Glomerular visceral epithelial cell (primary cell): ENCODE data around the gene SEL1L.
A peak's percentile ranks its signal among the peaks of the same experiment; 100 is the strongest.
"Not testable (repeated sequence)": the region's sequence is repeated elsewhere in the genome, so short reads cannot be mapped to it uniquely, and the experiment has no call there.

Source experiments
- DNase-seq: peaks from one replicate; pipeline ENCODE4 v3.0.0-alpha.2; 2016; ENCODE audit errors: extremely low spot score

The SEL1L gene

DNA sequence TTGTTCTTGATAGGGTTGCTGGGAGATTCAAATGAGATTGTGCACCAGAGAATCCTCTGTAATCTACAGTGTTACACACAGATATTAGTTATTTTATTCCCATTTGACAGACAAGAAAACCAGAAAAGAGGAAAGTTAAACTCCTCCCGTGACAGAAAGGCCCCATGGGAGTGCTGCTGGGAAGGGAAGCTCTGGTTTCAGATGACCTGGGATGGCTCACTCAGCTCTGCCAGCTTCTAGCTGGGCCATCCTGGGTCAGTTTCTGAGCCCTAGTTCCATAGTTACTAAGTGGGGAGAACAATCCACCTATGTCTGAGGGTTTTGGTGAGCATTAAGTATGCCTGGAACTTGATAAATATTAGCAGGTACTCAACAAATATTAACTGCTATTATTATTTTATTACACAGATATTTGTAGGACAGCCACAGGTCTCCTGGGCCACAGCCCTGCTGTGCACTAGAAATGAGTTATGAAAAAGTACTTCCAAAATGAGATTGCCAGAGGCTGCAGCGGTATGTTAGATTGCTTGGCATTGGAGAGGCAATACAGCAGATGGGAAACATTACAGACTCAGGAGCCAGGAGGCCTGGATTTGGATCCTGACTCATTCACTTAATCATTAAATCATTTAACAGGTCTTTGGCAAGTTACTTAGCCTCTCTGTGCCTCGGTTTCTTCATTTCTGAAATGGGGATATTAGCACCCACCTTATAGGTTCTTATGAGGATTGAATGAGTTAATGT is 86.5 kb downstream of the SEL1L start:
- no peak for DNase-seq

DNA sequence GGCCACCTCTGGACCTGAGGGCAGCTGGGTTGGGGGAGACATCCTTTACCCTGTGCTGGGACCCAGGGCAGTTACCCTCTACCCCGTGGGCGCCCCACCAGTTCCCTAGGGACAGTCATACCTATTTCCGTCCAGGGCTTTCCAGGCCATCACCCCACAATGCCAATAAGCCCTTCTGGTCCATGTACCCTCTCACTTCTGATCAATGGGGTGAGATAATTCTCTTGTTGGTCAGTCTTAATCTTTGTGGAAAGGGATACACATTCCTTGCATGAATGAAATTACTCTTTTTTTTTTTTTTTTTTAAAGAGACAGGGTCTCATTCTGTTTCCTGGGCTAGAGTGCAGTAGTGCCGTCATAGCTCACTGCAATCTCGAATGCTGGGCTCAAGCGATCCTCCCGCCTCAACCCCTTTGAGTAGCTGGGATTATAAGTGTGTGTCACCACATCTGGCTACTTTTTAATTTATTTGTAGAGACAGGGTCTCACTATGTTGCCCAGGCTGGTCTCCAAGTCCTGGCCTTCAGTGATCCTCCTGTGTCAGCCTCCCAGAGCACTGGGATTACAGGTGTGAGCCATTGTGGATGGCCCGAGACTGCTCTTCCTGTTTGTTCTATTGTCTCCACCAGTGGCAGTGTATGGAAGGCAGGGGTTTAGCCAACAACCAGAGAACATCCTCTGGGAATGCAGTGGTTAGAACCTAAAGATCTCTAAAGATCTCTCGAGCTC is 87.2 kb downstream of the SEL1L start:
- DNase-seq, result no peak

DNA sequence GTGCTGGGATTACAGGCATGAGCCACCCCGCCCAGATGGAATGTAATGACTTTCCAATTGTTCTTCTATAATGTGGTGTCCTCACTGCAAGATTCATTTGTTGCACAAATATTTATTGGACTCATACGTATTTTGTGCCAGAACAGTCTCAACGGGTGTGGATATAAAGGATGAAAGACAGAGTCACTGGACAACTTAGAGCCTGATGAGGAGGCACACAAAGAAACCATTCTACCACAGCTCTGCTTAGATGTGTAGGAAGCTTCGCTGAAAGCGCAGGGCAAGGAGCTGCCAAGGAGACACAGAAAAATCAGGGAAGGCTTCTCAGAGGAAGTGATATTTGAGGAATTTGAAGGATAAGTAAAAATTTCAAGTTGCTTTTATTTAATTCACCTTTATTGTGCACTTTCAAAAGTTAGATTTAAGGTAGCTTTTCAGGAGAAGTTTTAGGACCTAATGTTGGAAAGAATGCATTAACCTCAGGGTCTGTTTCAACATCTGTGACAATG is 92.0 kb downstream of the SEL1L start:
- DNase-seq, result no peak

DNA sequence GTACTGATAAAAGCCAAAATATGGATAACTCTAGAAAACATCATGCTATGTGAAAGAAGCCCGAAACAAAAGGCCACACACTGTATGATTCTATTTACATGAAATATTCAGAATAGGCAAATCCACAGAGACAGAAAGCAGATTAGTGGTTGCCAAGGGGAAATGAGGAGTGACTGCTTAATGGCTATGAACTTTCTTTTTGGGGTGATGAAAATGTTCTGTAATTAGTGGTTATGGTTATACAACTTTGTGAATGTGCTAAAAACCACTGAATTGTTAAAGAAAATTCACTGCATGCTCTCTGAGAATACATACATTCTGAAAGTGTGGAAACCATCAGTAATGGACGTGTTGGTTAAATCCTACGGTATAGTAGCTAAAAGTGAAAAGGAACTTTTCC is 93.6 kb downstream of the SEL1L start:
- no peak for DNase-seq

DNA sequence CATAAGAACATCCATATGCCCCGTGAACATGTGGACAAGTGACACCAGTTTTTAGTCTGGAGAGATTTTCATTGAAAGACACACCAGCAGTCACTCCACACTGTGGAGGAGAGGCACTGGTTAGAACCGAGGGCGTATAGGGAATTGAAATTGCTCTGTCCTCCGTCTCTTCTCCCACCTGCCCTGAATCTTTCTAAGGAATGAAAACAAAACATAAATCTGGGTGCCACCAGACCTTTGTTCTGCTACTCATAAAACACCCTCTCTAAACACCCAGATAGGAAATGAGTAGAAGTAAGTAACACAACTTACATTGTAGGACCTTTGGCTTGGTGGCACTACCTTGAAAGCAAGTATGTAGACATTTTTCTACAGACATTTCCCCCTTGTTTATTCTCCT is 96.4 kb downstream of the SEL1L start:
- no peak for DNase-seq

DNA sequence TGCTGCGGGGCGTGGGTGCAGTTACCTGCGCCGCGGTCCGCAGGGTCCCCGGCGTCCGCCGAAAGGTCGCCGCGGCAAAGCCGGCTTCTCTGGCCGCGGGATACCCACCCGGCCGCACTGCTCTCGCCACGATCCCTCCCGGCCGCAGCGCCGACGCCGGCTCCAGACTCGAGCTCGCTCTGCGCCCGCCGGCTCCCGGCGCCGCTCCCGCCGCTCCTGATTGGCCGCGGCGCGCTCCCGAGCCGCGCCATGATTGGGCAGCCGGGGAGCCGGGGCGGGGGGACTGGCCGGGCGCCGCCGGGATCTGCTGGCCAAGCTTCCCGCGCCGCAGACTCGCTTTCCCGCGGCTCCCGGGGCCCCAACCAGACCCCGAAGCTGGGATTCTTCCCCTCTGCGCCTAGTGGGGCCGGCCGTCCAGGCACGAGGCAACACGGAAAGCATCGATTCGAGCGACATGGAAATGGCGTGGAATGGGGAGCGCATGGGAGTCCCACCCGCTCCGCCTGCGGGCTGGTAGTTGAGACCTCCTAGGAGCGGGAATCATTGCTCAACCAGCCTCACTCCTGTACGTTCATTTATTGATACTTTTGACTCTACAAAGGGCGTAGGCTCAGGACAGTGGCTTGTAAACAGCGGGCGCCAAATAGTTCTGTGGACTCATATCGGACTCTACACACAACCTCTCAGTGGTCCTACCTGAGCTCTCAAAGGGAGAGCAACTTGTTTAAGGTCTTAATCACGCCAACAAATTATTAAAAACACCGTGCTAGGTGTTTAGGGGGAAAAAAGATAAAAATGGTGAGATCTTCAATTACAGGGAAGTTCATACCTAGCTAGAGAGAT is 97.1 kb downstream of the SEL1L start:
- DNase-seq, result peak; percentile 60

DNA sequence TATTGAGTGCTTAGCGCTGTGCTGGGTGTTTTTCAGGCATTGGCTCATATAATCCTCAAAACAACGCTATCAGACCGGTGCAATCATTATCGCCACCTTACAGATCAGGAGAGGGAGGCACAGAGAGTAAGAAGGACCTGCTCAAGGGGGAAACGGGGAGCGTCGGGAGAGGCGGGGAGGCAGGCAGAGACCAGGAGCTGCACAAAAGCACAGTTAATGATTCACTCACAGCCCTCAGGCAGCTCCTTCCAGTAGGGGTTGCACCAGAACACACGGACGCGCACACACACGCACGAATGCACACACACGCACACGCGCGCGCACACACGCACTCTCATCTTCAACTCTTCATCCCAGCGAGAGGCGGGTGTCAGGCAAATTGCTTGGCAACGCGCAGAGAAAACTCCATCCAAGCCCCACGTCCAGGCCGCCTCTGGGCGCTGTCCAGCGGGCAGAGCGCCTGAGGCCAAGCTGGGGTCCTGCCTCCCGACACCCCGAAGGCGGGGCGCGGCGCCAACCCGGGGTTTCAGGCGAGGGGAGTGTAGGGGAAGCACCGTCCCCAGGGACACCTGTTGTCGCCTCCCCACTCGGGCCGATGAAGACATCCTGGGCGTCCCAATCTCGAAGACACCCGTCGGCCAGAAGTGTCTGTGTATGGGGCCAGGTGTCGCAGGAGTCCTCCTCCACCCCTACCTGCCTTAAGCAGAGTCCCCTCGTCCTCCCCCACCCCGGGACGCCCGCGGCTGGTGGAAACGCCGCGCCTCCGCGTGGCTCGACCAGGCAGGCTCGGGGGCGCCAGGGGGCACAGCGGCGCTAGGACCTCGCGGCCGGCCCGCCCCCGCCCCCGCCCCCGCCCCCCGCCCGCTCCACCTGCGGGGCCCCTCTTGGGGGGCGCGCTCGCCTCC is 98.0 kb downstream of the SEL1L start:
- peak; percentile 41 for DNase-seq

DNA sequence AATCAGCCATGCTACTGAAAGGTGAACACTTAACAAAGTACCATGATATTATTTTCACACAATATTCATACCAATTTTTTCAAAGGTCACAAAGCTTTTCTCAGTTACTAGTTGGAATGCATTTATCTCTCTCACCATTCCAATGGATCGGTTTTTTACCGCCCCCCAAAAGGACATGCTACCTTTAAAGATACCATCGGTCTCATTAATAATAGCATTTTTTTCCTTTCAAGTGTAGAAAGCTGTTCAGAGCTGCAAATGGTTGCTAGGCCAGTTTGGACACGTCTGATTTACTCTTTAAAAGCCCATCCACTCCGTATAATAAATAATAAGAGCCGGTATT is 98.6 kb downstream of the SEL1L start:
- DNase-seq, result no peak

DNA sequence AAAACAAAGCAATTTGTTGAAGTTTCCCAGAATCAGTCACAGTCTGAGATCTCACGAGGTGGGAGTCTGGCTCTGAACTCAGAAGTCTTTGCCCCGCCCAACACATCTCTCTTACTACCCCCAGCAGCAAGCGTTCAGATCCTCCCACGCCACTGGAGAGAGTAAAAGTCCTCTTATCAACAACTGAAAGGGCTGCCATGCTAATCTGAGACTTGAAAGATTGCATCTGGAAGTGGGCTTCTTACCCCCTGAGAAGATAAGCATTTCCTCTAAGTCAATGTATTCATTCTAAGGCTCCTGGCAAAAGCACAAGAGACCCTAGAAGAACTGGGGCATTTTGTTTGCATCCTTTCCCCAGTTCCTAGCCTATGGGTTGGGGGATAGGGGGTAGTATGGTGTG is 99.4 kb downstream of the SEL1L start:
- DNase-seq, result no peak

DNA sequence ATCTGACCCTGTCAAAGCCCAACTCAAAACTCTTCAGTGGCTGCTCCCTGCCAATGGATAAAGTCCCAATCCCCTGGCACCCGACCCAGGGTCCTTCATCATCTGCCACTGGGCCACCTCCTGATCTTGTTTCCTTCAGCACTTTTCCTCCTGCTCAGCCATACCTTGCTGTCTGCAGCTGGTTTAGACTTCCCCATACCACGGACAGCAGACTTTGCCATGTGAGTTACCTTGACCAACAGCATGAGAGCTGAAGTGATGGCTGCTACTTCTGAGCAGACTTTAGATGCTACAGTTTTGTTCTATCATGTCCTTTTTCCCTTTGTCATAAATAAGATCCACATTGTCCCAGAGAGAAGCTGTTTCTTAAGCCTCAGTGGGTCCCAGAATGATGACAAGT is 100.3 kb downstream of the SEL1L start:
- DNase-seq, result no peak

DNA sequence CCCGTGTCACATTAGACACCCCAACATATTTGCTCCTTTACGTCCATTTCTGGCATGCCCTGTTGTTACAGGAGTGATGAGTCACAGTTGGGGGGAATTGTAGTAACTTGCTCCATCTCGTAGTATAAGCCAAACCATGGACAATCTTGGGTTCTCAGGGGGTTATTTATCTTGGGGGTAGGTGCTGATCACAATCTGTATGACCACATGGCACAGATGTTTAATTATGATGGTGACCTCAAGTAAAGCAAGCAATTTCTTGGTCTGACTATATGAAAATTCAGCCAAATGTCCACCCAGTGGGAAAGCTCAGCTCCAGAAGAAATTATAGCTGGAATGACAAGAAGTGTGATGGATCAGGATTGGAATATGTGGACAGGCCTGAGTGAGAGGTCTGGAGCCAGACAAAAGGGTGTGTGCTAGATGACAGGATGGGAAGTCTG is 101.4 kb downstream of the SEL1L start:
- no peak for DNase-seq

DNA sequence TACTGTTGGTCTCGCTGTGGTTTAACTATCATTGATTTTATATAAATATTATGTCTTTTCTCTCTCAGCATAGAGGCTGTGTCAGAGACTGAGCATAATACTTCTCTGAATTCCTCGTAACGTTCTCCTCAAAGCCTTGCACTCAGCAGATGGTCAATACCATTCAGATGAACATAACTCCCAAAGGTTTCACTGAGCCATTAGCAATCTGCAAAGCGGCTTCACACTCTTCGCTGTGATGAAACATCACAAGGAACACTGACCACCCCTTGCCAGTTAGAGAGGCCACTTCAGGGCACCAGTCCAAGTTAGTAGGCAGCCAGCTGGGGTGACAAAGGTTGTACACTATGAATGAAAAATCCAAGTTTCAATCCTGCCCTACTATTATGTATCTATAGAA is 103.4 kb downstream of the SEL1L start:
- DNase-seq, result no peak

DNA sequence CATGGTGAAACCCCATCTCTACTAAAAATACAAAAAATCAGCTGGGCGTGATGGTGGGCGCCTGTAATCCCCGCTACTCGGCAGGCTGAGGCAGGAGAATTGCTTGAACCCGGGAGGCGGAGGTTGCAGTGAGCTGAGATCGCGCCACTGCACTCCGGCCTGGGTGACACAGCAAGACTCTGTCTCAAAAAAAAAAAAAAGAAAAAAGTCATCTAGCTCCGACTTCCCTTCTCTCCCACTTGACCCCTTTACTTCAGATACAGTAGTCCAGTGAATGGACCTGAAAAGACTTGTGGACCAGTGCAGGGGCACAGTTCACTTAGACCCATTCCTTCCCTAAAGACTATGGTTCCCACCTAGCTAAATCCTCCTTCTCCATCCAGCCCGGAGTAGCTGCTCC is 103.9 kb downstream of the SEL1L start:
- DNase-seq, result not testable (repeated sequence)

DNA sequence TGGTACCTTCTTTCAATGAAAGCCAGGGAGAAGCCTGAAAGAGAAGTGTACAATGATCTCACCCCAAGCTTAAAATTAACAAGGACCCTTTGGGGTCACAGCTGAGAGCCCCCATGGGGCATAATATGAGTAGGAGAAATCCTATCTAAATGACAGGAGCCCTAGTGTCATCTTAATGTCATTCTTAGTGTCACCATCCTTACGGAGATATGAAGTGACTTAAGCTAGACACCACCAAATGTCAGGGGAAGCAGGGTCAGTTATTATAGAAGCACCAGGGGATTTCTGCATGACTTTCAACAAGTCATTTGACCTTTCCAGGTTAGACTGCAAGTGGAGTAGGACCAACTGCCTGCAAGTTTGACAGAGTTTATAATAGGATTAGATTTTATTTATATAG is 104.6 kb downstream of the SEL1L start:
- no peak for DNase-seq

DNA sequence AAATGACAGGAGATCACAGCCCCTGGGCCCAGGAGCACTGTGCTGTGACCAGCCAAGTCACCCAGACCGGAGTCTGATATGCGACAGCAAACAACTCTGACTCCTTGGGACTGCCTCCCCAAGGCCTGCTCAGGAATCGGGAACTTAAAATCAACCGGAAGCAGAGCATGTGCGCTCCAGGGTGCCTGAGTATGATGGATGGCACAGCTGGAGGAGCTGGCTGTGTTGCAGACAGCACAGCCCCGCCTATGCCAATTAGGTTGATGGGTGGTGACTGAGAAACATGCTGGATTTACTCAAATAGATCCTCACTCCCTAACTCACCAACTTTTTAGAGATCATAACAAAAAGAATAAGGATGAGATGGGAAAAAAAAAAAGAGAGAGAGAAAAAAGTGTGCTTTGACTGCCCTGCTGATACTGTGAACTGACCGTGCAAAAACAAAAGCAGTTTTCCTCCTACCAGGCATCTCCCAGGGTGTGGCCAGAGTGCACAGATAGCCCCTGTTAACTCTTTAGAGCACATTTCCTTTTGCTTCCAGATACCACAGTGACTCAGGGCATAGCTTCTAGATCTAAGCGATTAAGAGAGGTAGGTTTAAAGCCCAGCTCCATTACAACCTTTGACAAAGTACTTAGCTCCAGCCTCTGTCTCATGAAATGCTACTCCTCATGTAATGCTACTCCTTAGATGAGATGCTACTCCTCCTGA is 106.2 kb downstream of the SEL1L start:
- no peak for DNase-seq

DNA sequence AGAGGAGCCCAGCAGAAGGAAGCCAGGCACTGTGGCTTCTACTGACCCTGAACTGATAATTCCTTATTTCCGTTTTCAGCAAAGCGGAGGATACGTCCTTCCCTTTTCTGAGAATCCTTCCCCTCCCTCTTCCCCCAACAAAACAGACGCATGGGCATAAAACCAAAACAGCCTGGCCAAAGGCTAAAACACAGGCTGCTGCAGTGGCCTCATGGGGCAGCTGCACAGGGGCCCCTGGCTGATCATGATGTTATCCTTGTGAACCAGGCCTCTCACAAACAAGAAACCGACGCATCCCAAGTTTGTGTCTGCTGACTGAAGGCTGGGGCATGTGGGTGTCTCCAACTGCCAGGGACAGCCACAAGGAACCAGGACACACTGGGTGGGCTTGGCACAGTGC is 110.1 kb downstream of the SEL1L start:
- no peak for DNase-seq
